Measurements from ENCODE around the gene FGF19. TPM values are rescaled to one million over a fixed set of nuclear protein-coding genes. Genes with fewer than 3 reads are reported as not detected.

Gene FGF19
- total RNA-seq, 1 experiment from 2014 or later, result 0.69 TPM

DNA sequence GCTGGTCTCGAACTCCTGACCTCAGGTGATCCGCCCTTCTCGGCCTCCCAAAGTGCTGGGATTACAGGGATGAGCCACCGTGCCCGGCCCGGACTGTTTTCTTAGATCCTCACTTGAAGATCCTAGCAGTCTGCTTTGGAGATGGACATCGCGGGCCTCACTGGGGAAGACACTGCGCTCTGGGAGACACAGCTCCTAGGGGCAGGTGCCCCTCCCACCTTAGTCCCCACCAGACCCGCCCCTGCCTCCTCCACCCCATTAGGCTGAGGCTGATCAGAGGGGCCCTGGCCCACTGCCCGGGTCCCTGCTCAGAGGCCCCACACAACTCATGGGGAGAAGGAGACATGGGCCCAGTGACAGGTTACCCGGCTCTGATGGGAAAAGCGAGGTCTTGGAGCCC, 17.4 kb downstream of the FGF19 start:
- DNase-seq (ENCODE audit: low spot score), result no peak
- no peaks in the 10 kb centered on the region for H3K27me3 ChIP-seq (replicated peaks; ENCODE audit: insufficient read depth, low read depth, low read length, poor library complexity)
- no peak overlapping the region for H3K4me3 ChIP-seq (ENCODE audit: low read depth, low read length, poor library complexity, severe bottlenecking)
- intact Hi-C loops (cut with micrococcal nuclease; ENCODE audit: unreplicated experiment), result loop anchor here (1.0 to 5.0 kb wide), 3 partner anchors 202 to 511 kb away; no protein-coding TSS in a partner anchor
- ChIA-PET CTCF (no interaction called here), POLR2A (ENCODE audit: low non-redundant PET) (no interaction called here)
- TF ChIP-seq EZH2 (IDR thresholded peaks at IDR 0.05; ENCODE audit: borderline replicate concordance, low read depth, low read length, poor library complexity, severe bottlenecking) (no peak), CTCF (conservative IDR thresholded peaks at IDR 0.05; ENCODE audit: low read depth, low read length) (no peak)
- H3K27ac ChIP-seq (ENCODE audit: low read depth, low read length, poor library complexity, severe bottlenecking), result no peak overlapping the region
- no TSS peak for BruUV-seq (replicated peaks)
- no peaks in the 10 kb centered on the region for H3K9me3 ChIP-seq (ENCODE audit: low read depth, low read length, poor library complexity, severe bottlenecking)
- H3K36me3 ChIP-seq (ENCODE audit: insufficient read depth, low read length, poor library complexity, severe bottlenecking), result no peaks in the 10 kb centered on the region
- H3K4me1 ChIP-seq (ENCODE audit: insufficient read depth, low read length, poor library complexity, severe bottlenecking), result no peaks in the 10 kb centered on the region

DNA sequence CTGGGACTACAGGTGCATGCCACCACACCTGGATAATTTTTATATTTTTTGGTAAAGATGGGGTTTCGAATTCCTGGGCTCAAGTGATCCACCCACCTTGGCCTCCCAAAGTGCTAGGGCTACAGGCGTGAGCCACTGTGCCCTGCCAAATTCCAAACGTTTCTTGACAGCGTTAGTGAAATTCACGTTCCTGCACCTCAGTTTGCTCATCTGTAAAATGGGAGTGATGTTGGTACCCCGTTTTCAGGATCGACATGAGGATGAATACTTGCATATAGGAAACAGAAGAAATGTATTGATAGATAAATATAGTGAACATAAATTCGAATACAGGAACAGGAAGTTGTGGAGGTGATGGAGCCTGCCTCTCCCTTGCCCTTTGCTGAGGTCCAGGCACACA, 18.5 kb downstream of the FGF19 start:
- no peak for TF ChIP-seq CTCF (conservative IDR thresholded peaks at IDR 0.05; ENCODE audit: low read depth, low read length)
- no peak for TF ChIP-seq EZH2 (IDR thresholded peaks at IDR 0.05; ENCODE audit: borderline replicate concordance, low read depth, low read length, poor library complexity, severe bottlenecking)
- intact Hi-C loops (cut with micrococcal nuclease; ENCODE audit: unreplicated experiment), result loop anchor here (5.0 kb wide), 1 partner anchor 512 kb away; no protein-coding TSS in a partner anchor
- BruUV-seq (replicated peaks), result no TSS peak
- H3K27ac ChIP-seq (ENCODE audit: low read depth, low read length, poor library complexity, severe bottlenecking), result no peak overlapping the region
- no peaks in the 10 kb centered on the region for H3K27me3 ChIP-seq (replicated peaks; ENCODE audit: insufficient read depth, low read depth, low read length, poor library complexity)
- no peaks in the 10 kb centered on the region for H3K4me1 ChIP-seq (ENCODE audit: insufficient read depth, low read length, poor library complexity, severe bottlenecking)
- peak overlapping the region; percentile 20 for H3K4me3 ChIP-seq (ENCODE audit: low read depth, low read length, poor library complexity, severe bottlenecking)
- H3K9me3 ChIP-seq (ENCODE audit: low read depth, low read length, poor library complexity, severe bottlenecking), result no peaks in the 10 kb centered on the region
- CTCF ChIA-PET, result interaction anchor here (0.6 to 2.4 kb wide), 5 partner anchors 27 to 675 kb away, joined by 3 to 24 read pairs (median 3); no protein-coding TSS in a partner anchor
- H3K36me3 ChIP-seq (ENCODE audit: insufficient read depth, low read length, poor library complexity, severe bottlenecking), result no peaks in the 10 kb centered on the region
- DNase-seq (ENCODE audit: low spot score), result no peak
- POLR2A ChIA-PET (ENCODE audit: low non-redundant PET), result no interaction called here

DNA sequence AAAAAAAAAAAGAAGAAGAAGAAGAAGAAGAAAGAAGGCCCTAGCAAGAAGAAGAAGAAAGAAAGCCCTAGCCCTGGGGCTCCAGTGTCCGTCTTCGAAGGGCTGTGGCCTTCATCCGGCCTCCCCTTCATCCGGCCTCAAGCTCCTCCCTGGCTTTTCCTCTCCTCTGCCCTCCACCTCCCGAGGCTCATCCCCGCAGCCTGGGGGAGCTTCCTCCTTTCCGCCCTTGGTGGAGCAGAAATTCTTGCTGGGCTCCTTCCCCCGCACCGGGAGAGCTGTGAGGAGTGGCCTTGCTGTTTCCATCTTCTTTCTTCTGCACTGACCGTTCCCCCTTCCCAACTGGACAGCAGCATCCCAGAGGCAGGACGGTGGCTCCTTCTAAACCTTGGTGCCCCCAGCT, 19.2 kb downstream of the FGF19 start:
- intact Hi-C loops (cut with micrococcal nuclease; ENCODE audit: unreplicated experiment), result loop anchor here (1.0 to 5.0 kb wide), 2 partner anchors 513 to 583 kb away; no protein-coding TSS in a partner anchor
- TF ChIP-seq EZH2 (IDR thresholded peaks at IDR 0.05; ENCODE audit: borderline replicate concordance, low read depth, low read length, poor library complexity, severe bottlenecking) (no peak), CTCF (conservative IDR thresholded peaks at IDR 0.05; ENCODE audit: low read depth, low read length) (no peak)
- H3K4me1 ChIP-seq (ENCODE audit: insufficient read depth, low read length, poor library complexity, severe bottlenecking), result no peaks in the 10 kb centered on the region
- ChIA-PET POLR2A (ENCODE audit: low non-redundant PET) (interaction anchor here (0.5 to 0.7 kb wide), 2 partner anchors 48 to 583 kb away, joined by 3 to 9 read pairs; no protein-coding TSS in a partner anchor), CTCF (interaction anchor here (1.3 to 2.4 kb wide), 2 partner anchors 204 to 583 kb away, joined by 9 to 24 read pairs; no protein-coding TSS in a partner anchor)
- H3K36me3 ChIP-seq (ENCODE audit: insufficient read depth, low read length, poor library complexity, severe bottlenecking), result no peaks in the 10 kb centered on the region
- no peaks in the 10 kb centered on the region for H3K27me3 ChIP-seq (replicated peaks; ENCODE audit: insufficient read depth, low read depth, low read length, poor library complexity)
- DNase-seq (ENCODE audit: low spot score), result no peak
- no peak overlapping the region for H3K4me3 ChIP-seq (ENCODE audit: low read depth, low read length, poor library complexity, severe bottlenecking)
- H3K9me3 ChIP-seq (ENCODE audit: low read depth, low read length, poor library complexity, severe bottlenecking), result no peaks in the 10 kb centered on the region
- no TSS peak for BruUV-seq (replicated peaks)
- H3K27ac ChIP-seq (ENCODE audit: low read depth, low read length, poor library complexity, severe bottlenecking), result no peak overlapping the region
